ENCODE data around the gene INCENP. TPM values are rescaled to one million over a fixed set of nuclear protein-coding genes. Genes with fewer than 3 reads are reported as not detected.

Gene INCENP
- total RNA-seq, 2 experiments from 2014 or later = 12.6 to 16.3 TPM

- Mint-ChIP-seq H3K4me1 (ENCODE audit: low read depth) (peaks cover 17% of the 10 kb centered on the region), H3K27me3 (no peaks in the 10 kb centered on the region), H3K4me3 (no peak overlapping the region), H3K9me3 (no peaks in the 10 kb centered on the region), H3K27ac (no peak overlapping the region), H3K36me3 (ENCODE audit: low read depth) (peaks cover 63% of the 10 kb centered on the region)
- no peaks in the 10 kb centered on the region for H3K9me3 ChIP-seq (ENCODE audit: control insufficient read depth in 1 of 2, insufficient read depth in 1 of 2, low read length in 2 of 2)
- H3K36me3 ChIP-seq (ENCODE audit: insufficient read depth, low read length) = peaks cover 40% of the 10 kb centered on the region
- no peaks in the 10 kb centered on the region for H3K27me3 ChIP-seq (ENCODE audit: control insufficient read depth in 1 of 2, insufficient read depth in 2 of 2, low read length in 2 of 2)
- H3K27ac ChIP-seq (ENCODE audit: low read depth in 1 of 2, low read length in 2 of 2) = no peak overlapping the region
- intact Hi-C loops (cut with DNase I, micrococcal nuclease) = no loop called here
- peaks cover 10% of the 10 kb centered on the region for H3K4me1 ChIP-seq (ENCODE audit: insufficient read depth, low read length)
- POLR2A ChIA-PET = no interaction called here
- ATAC-seq (ENCODE audit: poor library complexity) = no peak
- H3K4me3 ChIP-seq (ENCODE audit: low read length) = no peak overlapping the region
- no peak for DNase-seq
- CTCF ChIA-PET = no interaction called here
- no peak for TF ChIP-seq CTCF (IDR thresholded peaks at IDR 0.05)
Measured at GRCh38 chr11:62130283-62131169, 6.7 kb downstream of the INCENP start.

- no peak for DNase-seq
- no peak for TF ChIP-seq CTCF (IDR thresholded peaks at IDR 0.05)
- H3K36me3 Mint-ChIP-seq (ENCODE audit: low read depth) = peaks cover 63% of the 10 kb centered on the region
- Histone ChIP-seq H3K4me3 (ENCODE audit: low read length) (no peak overlapping the region), H3K27me3 (ENCODE audit: control insufficient read depth in 1 of 2, insufficient read depth in 2 of 2, low read length in 2 of 2) (no peaks in the 10 kb centered on the region), H3K9me3 (ENCODE audit: control insufficient read depth in 1 of 2, insufficient read depth in 1 of 2, low read length in 2 of 2) (no peaks in the 10 kb centered on the region), H3K27ac (ENCODE audit: low read depth in 1 of 2, low read length in 2 of 2) (no peak overlapping the region), H3K4me1 (ENCODE audit: insufficient read depth, low read length) (peaks cover 8% of the 10 kb centered on the region), H3K36me3 (ENCODE audit: insufficient read depth, low read length) (peaks cover 40% of the 10 kb centered on the region)
- intact Hi-C loops (cut with DNase I, micrococcal nuclease) = no loop called here
- no peaks in the 10 kb centered on the region for H3K27me3 Mint-ChIP-seq
- H3K27ac Mint-ChIP-seq = no peak overlapping the region
- no peak for ATAC-seq (ENCODE audit: poor library complexity)
- H3K4me3 Mint-ChIP-seq = no peak overlapping the region
- peaks cover 14% of the 10 kb centered on the region for H3K4me1 Mint-ChIP-seq (ENCODE audit: low read depth)
- H3K9me3 Mint-ChIP-seq = no peaks in the 10 kb centered on the region
- ChIA-PET POLR2A (no interaction called here), CTCF (no interaction called here)
Measured at GRCh38 chr11:62131170-62131464, 7.3 kb downstream of the INCENP start.

DNA sequence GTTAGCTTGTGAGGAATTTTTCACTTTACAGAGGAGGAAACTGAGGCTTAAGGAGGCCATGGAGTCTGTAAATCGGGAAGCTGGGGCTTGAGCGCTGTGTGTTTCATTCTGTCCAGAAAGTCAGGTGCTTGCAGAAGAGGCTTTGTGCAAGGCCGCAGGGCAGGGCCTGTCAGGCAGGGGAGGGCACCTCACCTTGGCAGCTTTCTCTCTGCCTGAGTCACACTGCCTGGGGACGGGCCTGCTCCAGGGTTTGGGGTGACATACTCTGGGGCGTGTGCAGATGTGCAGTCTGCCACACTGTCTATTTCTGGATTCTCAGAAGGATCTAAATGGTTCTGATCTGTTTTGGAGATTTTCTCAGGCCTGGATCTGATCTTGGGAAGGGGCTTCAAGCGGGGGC lies 8.4 kb downstream of the INCENP start:
- no peak overlapping the region for H3K4me3 ChIP-seq (ENCODE audit: low read length)
- no peak overlapping the region for H3K27ac ChIP-seq (ENCODE audit: low read depth in 1 of 2, low read length in 2 of 2)
- ATAC-seq (ENCODE audit: poor library complexity) = no peak
- CTCF ChIA-PET = no interaction called here
- POLR2A ChIA-PET = no interaction called here
- H3K27me3 Mint-ChIP-seq = no peaks in the 10 kb centered on the region
- peaks cover 8% of the 10 kb centered on the region for H3K4me1 ChIP-seq (ENCODE audit: insufficient read depth, low read length)
- H3K36me3 ChIP-seq (ENCODE audit: insufficient read depth, low read length) = peaks cover 40% of the 10 kb centered on the region
- intact Hi-C loops (cut with DNase I, micrococcal nuclease) = no loop called here
- TF ChIP-seq CTCF (IDR thresholded peaks at IDR 0.05) = no peak
- H3K9me3 ChIP-seq (ENCODE audit: control insufficient read depth in 1 of 2, insufficient read depth in 1 of 2, low read length in 2 of 2) = no peaks in the 10 kb centered on the region
- H3K9me3 Mint-ChIP-seq = no peaks in the 10 kb centered on the region
- no peak overlapping the region for H3K4me3 Mint-ChIP-seq
- H3K27me3 ChIP-seq (ENCODE audit: control insufficient read depth in 1 of 2, insufficient read depth in 2 of 2, low read length in 2 of 2) = no peaks in the 10 kb centered on the region
- H3K27ac Mint-ChIP-seq = no peak overlapping the region
- DNase-seq = no peak
- H3K36me3 Mint-ChIP-seq (ENCODE audit: low read depth) = peaks cover 71% of the 10 kb centered on the region
- peaks cover 14% of the 10 kb centered on the region for H3K4me1 Mint-ChIP-seq (ENCODE audit: low read depth)
